LNCAP (cell line): ENCODE results near the gene ALKBH5.

Experiments
- CTCF ChIP-seq: fragments of 450-650 bp; IDR thresholded peaks from 2 replicates; pipeline ENCODE4 v1.5.1; 2017; ENCODE audit warnings: mild to moderate bottlenecking

The ALKBH5 gene

GRCh38 chr17:18250259-18250658, 66.6 kb downstream of the ALKBH5 start:
- TF ChIP-seq CTCF = no peak

GRCh38 chr17:18250708-18251107, 67.1 kb downstream of the ALKBH5 start:
- no peak for TF ChIP-seq CTCF

- no peak for TF ChIP-seq CTCF
These were observed 67.6 kb downstream of the ALKBH5 start for GRCh38 chr17:18251204-18251603.

GRCh38 chr17:18252160-18252559, 68.5 kb downstream of the ALKBH5 start:
- TF ChIP-seq CTCF = no peak

- TF ChIP-seq CTCF = no peak
These were observed 69.7 kb downstream of the ALKBH5 start for GRCh38 chr17:18253187-18253884.

- no peak for TF ChIP-seq CTCF
These were observed 70.6 kb downstream of the ALKBH5 start for GRCh38 chr17:18253947-18254821.

- no peak for TF ChIP-seq CTCF
These were observed 71.4 kb downstream of the ALKBH5 start for GRCh38 chr17:18254888-18255649.
